ENCODE data around the gene STH.

- no peak for TF ChIP-seq CTCF (IDR thresholded peaks at IDR 0.05 in 8 of 11, conservative IDR thresholded peaks at IDR 0.05 in 3 of 11)
- no peak for TF ChIP-seq POLR2A (IDR thresholded peaks at IDR 0.05)
- TF ChIP-seq POLR2AphosphoS5 (IDR thresholded peaks at IDR 0.05), result no peak
Measured at GRCh38 chr17:45994987-45995386, 4.1 kb upstream of the STH start.
